DLD1 (cell line): ENCODE data around the gene DNAJB11.
"Not testable (repeated sequence)": the region's sequence is repeated elsewhere in the genome, so short reads cannot be mapped to it uniquely, and the experiment has no call there.

Experiments
- in situ Hi-C: cut with HindIII; loops from 2 replicates; pipeline ENCODE4 v1.10.0; 2017; ENCODE audit warnings: low sequenced_read_pairs

The DNAJB11 gene

DNA sequence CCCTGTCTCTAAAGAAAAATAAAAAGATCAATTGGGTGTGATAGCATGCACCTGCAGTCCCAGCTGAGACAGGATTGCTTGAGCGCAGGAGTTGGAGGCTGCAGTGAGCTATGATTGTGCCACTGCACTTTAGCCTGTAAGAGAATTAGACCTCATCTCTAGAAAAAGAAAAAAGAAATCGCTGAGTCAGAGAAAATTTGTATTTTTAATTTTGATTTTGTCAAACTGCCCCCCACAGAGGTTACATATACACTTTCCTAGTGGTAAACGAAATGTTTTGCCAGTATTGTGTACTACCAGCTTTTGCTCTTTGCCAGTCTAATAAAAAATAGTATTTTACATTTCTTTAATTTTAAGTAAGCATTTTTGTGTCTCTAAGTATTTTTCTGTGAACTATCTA is 21.0 kb upstream of the DNAJB11 start:
- in situ Hi-C loops = loop anchor here (25.0 kb wide), 1 partner anchor 562 kb away; no protein-coding TSS in a partner anchor

DNA sequence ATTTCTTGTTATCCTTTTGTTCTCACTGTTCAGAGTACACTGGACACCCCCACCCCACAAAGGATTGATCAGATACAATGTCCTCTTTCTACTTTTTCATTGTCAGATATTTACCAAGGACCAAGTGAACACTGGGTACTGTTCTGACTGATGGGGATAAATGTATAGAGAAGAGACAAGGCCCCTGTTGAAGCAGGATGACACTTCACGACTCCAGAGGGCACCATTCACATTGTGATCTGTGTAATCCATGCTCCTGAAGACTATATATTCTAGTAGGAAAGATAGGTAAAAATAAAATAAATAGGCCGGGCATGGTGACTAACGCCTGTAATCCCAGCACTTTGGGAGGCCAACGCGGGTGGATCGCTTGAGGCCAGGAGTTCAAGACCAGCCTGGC is 19.1 kb upstream of the DNAJB11 start:
- in situ Hi-C loops = no loop called here

DNA sequence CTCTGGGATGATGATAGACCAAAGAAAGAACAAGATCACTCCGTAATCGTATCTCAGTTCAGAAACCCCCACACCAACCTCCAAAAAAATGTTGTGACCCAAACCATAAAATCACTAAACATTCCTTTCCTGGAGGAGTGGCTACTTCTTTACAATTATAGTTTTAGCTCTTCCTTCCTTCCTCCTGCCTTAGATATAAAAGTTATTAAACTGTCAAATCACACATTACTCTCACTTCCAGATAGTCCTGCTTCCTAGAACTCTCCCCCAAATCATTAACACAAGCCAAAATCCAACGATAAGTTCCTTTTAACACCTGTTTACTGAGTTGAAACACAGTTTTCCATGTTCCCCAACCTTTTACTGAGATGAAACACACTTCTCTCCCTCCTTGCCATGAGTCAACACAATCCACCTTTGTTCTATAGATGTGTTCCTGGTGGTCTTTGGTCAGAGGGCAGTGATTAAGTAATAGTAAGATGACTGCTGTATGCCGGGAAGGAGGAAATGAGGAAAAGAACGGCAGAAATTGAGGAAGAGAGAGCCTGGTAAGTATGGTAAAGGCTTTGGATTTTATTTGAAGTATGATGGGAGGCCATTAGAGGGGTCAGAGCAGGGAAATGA is 18.0 kb upstream of the DNAJB11 start:
- in situ Hi-C loops = no loop called here

DNA sequence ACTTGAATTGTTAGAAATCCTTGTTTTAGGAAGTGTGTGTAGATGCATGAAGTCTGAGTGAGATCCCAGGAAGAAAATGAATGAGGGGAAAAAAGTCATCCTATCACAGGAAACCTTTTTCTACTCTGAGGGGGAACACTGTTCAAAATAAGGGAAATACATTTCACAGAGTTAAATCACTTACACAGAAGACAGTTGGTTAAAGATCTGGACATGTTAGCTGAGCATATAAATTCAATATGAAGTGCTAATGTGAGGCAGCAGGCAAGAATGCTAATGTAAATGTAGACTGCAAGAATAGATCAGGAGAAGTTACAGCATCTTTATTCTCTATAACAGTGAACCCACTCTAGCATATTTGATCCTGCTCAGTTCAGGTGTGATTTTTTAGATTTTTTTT is 5.9 kb upstream of the DNAJB11 start:
- in situ Hi-C loops = no loop called here

DNA sequence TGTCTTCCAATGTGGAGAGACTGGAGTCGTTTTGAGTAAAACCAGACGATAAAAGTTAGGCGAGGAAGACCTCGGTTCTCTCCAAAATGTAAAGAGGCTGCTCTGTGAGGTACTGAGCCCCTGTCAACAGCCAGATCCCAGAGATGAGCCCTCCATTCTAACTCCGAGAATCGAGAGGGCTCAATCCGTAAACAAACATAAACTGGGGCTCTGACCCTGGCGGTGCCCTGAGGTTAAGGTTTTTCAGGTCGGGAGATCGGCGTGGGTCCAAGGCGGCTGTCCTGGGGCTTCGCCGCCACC is 3.8 kb upstream of the DNAJB11 start:
- in situ Hi-C loops = no loop called here

DNA sequence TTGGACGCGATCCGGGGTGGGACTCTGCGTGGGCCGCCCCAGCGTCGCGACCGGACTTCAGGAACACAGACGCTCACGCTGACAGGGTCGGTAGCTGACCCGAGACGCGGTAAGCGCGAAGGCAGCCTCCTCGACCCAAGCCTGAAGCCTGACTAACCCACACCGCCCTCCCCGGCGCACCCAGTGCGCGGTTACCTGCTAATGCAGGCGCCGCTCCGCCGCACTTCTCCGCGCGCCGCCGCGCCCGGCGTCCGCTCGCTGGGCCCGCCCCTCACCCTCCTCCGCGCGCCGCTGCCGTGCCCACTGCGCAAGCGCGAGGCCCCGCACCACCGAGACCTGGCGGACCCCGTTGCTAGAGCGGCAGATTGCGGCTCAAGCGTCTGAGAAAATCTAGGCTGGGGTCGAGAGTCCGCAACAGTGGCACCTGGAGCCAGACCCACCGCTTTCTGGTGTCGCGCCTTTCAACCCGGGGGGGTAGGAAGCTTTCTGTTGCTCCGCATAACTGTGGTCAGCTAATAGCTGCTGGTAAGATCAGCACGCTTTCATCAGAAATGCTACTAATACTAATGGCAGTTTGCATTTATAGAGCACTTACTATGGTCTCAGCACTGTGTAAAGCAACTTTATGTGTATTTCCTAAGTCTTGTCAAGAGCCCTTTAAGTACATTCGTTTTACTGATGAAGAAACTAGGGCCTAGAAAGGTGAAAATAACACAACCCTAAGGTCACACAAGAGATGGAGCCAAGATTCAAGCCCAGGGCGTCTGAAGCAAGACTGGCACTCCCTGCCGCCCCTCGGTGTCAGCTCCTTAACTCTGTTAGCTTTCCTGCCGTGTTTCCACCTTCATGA is 3.2 kb upstream of the DNAJB11 start, which contains the start of gene TBCCD1:
Gene TBCCD1, minus strand, starts transcription at position 268 of the 850 bp plus-strand sequence. CDS start 3,010 bp downstream, outside the sequence.
- in situ Hi-C loops = no loop called here

DNA sequence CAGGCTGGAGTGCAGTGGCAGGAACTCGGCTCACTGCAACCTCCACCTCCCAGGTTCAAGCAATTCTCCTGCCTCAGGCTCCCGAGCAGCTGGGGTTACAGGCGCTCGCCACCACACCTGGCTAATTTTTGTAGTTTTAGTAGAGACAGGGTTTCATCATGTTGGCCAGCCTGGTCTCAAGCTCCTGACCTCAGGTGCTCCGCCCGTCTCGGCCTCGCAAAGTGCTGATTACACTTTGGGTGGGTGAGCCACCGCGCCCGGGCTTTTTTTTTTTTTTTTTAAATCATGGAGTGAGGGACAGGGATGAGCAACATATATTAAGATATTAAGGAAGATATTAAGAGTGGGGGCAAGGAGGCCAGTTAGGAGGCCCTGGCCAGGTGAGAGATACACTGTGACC is 1.2 kb upstream of the DNAJB11 start:
- in situ Hi-C loops = not testable (repeated sequence)

DNA sequence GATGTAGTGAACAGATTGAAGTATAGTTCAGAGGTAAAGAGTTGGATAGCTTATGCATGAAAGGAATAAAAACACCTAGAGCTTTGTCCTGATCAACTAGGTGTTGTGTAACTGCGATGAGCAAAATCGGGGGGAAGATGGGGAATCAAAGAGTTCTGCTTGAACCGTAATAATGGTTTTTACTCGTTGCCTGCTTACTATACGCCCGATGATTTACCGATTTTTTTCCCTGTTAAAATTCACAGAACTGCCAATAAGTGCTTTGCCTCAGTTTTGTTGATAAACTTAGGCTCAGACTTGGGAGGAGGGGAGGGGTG is 783 bp upstream of the DNAJB11 start:
- in situ Hi-C loops = no loop called here

DNA sequence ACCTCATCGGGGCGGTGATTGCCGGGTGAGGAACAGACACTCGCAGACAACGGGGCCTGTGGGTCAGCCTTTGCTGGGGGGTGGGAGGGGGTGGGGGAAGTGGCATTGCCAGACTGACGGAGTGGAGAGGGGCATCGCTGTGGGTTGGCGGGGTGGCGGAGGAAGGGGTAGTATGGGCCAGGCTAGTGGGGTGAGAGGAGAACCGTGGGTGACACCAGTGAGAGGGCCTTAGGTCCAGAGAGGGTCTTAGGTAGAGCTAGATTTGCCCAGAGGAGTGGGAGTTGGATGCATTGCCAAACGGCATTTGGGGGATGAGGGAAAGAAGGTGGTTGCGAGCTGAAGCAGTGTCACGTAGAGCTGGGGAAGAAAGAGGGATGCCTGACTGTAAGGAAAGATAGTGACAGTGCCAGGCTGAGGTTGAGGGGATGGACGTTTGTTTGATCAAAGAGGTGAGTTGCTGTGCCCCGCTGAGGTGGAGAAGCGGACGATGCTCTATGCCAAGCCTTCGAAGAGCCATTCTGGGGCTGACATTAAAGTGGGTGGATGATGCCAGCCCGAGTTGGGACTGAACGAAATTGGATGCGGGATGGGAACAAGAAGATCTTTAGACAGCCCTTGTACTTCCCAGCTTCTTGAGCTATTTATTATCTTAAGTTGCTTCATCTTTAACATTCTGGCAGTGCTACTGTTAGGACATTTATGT is 572 bp downstream of the DNAJB11 start:
- in situ Hi-C loops = no loop called here

DNA sequence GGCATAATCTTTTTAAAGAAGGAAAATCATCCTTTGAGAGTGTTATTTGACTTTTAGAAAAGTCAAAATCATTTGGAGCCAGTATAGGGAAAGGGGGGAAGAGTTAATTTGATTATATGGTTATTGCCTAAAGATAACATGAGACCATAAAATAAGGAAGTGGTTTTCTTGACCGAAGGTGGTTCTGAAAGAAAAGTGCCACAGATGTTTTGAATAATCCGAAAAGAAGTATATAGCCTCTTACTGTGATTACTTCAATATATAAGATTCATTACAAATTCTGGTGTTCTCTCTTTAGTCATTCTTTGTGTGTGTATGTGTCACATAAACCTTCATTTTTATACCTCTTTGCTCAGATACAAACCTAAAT is 1.1 kb downstream of the DNAJB11 start:
- in situ Hi-C loops = no loop called here

DNA sequence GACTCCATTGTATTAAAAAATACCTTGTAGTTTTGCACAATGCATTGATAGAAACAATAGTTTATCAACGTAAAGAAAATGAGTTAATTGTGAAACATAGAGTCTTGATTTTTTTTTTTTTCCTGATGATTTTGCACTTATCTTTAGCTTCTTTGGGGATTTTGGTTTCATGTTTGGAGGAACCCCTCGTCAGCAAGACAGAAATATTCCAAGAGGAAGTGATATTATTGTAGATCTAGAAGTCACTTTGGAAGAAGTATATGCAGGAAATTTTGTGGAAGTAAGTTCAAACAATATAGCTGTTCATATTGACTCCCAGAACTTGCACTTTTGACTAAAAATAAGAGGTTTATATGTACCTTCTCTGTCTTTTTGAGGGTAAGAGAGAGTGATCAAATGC is 7.0 kb downstream of the DNAJB11 start:
- in situ Hi-C loops = no loop called here

DNA sequence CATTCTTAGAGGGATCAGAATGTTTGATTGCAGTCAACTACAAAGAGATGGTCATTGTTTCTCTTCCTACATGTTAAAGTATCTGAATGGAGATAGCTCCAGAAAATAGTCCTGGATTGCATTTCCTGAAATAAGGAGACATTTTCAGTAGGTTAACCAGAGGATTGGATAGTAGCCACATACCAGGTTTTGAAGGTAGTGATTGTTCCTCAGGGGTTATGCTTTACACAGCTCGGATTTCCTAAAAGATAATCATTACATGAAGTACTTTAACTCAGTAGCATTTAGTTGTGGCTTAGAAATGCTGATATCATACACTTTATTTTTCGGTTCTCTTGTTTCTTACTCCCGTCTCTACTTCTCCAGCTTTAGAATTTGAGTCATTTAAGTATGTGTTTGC is 10.3 kb downstream of the DNAJB11 start:
- in situ Hi-C loops = no loop called here

DNA sequence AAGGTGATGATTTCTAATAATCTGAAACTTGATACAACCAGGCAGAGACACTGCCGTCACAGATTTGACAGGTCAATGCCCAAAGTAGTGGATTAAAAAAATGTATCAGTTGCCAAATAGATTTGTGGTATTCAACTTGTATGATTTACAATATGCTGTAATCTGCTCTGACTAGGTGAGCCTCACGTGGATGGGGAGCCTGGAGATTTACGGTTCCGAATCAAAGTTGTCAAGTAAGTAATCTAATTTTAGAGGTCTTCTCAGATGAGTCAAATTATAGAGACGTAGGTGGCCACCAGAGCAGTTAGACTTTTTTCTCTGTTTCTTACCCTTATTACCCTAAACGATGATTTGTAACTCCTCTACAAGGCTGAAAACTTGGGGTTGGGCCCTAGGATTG is 12.0 kb downstream of the DNAJB11 start:
- in situ Hi-C loops = no loop called here

DNA sequence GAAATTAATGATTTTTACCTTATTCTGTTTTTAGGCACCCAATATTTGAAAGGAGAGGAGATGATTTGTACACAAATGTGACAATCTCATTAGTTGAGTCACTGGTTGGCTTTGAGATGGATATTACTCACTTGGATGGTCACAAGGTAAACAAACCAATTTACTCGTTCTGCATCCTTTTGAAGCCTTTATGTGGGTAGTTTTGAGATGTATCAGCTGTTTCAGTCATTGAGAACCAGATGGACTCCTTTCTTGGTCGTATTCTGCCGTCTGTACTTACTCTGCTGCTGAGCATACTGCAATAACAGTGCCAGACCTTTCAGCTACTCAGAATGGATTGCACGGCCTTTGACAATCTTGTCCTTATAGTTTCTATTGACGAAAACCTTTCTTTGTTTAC is 13.3 kb downstream of the DNAJB11 start:
- in situ Hi-C loops = no loop called here

DNA sequence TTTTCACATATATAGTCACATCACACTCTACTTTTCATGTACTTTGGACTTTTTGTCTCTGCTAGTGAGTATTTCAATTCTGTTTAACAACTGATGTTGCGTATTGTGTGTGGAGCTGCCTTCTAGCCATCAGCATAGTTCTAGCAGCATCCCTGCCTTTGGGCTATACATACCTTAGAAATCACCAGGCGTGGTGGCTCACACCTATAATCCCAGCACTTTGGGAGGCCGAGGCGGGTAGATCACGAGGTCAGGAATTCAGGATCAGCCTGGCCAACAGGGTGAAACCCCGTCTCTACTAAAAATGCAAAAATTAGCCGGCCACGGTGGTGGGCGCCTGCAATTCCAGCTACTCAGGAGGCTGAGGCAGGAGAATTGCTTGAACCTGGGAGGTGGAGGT is 15.7 kb downstream of the DNAJB11 start:
- in situ Hi-C loops = not testable (repeated sequence)

DNA sequence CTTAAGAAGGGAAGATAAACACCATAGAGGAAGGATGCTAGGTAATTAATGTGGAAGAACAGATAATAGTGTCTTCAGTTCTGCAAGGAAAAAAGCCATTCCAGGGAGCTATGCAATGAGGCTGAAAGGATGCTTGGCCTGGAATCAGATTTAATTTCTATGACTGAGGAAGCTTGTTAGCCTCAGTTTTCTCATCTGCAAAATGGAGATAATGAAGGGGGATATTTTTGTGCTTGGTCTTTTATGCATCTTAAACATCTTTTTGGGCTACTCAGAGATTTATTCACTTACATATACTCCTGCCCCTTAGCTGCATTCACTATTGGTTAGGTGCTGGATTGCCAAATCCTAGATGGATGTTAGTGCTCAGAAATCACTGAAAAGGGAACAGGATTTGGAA is 16.7 kb downstream of the DNAJB11 start:
- in situ Hi-C loops = no loop called here

DNA sequence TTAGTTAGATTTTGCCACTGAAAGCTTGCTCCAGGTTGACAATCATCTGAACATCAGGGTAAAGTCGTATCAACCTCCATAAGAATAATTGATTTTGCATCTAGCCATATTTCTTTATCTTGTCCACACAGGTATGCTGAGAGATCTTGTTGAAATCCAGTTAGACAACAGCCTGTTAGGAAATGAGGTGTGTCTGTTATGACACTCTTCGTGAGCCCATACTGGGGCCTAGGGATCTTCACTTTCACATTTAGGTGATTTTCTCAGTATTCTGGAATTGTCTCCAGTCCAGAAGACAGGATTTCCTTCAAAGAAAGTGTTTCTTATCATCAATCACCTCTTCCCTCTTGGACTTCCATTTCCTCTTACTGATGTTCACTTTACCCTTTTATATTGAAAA is 18.1 kb downstream of the DNAJB11 start:
- in situ Hi-C loops = no loop called here

DNA sequence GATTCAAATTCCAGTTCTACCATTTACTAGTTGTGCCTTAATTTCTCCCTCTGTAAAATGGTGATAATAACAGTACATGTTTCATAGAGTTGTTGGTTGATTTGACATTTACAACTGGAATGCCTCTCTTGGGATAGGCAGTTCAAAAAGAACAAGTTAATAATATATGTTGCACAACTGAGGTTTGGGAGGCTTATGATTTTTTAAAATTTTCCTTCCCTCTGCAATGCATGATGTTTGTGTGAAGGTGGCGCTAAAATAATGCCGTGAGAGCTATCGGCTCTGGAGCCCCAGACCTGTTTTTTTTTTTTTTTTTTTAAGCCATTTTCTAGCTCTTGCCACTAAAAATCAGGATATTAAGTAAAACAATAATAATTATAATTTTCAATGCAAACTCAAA is 18.6 kb downstream of the DNAJB11 start:
- in situ Hi-C loops = no loop called here

DNA sequence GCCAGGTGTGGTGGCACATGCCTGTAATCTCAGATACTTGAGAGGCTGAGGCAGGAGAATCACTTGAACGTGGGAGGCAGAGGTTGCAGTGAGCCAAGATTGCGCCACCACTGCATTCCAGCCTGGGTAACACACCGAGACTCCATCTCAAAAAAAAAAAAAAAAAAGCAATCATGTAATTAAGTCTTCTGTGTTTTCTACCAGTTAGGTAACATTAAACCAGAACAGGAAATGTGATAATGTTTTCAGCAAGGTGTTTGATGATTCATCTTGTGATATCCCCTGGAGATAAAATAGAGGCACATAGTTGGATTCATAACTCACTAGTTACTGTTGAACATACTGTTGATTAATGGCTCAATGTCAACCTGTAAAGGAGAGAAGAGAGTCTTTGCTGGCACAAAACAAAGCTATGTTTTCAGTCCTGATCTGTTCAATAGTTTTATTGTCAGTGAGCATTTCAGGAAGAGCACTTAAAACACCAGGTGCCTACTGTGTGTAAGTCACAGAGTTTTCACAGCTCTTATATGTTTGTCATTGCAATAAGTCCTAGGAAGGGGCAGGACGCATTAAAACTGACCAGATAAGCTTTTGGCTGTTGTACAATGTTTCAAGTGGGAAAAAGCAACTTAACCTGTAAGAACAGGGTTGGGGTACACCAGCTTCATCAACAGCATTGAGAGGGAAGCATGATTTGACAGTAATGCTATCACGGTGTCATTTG is 19.5 kb downstream of the DNAJB11 start:
- in situ Hi-C loops = no loop called here

DNA sequence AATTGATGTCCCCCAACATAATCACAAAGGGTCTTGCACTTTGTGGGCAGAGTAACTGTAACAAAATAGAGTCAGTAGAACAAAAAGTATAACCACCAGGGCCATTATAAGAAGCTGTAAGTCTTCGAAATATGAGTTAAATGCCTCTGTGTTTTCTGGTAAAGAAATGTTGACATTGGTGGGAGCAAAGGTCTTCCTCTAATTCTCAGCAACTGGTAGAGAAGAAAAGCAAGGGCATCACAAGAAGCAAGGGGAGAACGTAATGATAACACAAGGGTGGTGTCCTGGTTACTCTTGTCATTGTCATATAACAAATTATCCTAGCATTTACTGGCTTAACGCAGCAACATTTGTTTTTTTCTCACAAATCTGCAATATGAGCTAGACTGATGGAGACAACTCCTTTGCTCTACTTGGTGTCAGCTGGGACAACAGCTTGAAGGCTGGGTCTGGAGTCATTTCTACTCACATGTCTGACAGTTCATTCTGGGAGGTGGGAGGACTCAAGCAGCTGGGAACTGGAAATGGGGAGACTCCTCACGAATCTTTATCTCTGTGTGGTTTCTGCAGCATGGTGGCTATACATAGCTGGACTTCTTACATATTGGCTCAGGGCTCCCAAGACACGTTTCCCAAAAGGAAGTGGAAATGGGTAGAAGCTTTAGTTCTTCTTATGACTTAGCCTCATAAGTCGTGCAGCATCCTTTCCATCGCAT is 20.2 kb downstream of the DNAJB11 start:
- in situ Hi-C loops = no loop called here

DNA sequence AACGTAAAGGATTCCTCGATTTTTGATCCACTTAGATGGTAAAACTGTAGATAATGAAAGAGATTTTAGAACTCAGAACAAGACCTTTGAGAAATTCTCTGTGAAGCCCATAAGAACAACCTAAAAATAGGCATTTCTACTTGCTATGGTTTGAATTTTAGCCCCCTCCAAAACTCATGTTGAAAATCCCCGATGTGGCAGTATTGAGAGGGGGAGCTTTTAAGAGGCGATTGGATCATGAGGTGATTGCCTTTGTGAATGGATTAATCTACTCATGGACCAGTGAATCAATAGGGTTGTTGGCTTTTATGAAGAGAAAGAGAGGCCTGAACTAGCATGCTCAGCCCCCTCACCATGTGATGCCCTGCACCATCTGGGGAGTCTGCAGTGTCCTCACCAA is 22.2 kb downstream of the DNAJB11 start:
- in situ Hi-C loops = no loop called here
